ENCODE data around the gene IL3. TPM values are rescaled to one million over a fixed set of nuclear protein-coding genes. Genes with fewer than 3 reads are reported as not detected.

IL3 gene
- total RNA-seq, 1 experiment from 2014 or later, result not detected

DNA sequence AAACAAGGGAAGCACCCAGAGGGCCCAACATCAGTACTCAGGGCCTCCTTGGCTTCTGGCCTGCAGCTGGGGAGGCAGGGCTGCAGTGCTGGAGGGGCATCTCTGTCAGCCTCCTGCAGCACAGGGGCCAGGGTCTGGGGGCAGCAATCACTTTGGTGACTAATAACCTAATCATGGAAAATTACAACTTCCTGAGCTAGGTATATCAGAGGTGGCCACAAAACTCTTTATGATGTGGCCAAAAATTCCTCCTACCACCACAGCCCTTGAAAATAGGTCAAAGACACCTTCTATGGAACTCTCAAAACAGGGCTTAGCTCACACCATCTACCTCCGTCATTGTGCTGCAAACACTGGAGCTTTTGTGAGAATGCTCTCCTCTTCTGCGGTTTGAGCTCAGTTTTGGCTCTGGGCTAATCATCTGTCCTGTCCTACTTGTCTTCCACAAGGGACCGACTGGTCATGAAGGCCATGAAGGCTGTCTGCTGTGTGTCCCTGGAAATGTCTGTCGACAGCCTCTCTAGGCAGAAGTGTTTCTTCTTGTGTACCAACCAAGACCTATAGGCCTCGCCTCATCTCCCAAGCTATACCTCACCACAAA lies 41.7 kb downstream of the IL3 start:
- ATAC-seq (no peak), DNase-seq (ENCODE audit: low spot score) (no peak)
- POLR2A ChIA-PET, result no interaction called here
- no peak for TF ChIP-seq GTF2I (CRISPR knock-in tag; conservative IDR thresholded peaks at IDR 0.05)
- TF ChIP-seq, protein P1, sequence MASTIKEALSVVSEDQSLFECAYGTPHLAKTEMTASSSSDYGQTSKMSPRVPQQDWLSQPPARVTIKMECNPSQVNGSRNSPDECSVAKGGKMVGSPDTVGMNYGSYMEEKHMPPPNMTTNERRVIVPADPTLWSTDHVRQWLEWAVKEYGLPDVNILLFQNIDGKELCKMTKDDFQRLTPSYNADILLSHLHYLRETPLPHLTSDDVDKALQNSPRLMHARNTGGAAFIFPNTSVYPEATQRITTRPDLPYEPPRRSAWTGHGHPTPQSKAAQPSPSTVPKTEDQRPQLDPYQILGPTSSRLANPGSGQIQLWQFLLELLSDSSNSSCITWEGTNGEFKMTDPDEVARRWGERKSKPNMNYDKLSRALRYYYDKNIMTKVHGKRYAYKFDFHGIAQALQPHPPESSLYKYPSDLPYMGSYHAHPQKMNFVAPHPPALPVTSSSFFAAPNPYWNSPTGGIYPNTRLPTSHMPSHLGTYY (CRISPR knock-in tag; IDR thresholded peaks at IDR 0.05), result no peak
- TF ChIP-seq NFATC4 (CRISPR knock-in tag; IDR thresholded peaks at IDR 0.05), result no peak
- no peak for TF ChIP-seq SMAD4 (CRISPR knock-in tag; IDR thresholded peaks at IDR 0.05)
- TF ChIP-seq ZNF671 (CRISPR knock-in tag; IDR thresholded peaks at IDR 0.05), result no peak
- TF ChIP-seq ZNF425 (CRISPR knock-in tag; conservative IDR thresholded peaks at IDR 0.05), result no peak
- TF ChIP-seq ZBTB21 (CRISPR knock-in tag; IDR thresholded peaks at IDR 0.05; ENCODE audit: borderline replicate concordance), result no peak
- TF ChIP-seq FOXK1 (CRISPR knock-in tag; IDR thresholded peaks at IDR 0.05), result no peak
- TF ChIP-seq, protein P2, sequence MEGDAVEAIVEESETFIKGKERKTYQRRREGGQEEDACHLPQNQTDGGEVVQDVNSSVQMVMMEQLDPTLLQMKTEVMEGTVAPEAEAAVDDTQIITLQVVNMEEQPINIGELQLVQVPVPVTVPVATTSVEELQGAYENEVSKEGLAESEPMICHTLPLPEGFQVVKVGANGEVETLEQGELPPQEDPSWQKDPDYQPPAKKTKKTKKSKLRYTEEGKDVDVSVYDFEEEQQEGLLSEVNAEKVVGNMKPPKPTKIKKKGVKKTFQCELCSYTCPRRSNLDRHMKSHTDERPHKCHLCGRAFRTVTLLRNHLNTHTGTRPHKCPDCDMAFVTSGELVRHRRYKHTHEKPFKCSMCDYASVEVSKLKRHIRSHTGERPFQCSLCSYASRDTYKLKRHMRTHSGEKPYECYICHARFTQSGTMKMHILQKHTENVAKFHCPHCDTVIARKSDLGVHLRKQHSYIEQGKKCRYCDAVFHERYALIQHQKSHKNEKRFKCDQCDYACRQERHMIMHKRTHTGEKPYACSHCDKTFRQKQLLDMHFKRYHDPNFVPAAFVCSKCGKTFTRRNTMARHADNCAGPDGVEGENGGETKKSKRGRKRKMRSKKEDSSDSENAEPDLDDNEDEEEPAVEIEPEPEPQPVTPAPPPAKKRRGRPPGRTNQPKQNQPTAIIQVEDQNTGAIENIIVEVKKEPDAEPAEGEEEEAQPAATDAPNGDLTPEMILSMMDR (IDR thresholded peaks at IDR 0.05), result no peak
- no peak for TF ChIP-seq KAT7 (CRISPR knock-in tag; IDR thresholded peaks at IDR 0.05; ENCODE audit: borderline replicate concordance)
- TF ChIP-seq E2F5 (CRISPR knock-in tag; IDR thresholded peaks at IDR 0.05), result no peak
- TF ChIP-seq RELA (CRISPR knock-in tag; IDR thresholded peaks at IDR 0.05; ENCODE audit: borderline replicate concordance), result no peak
- Mint-ChIP-seq H3K27me3 (ENCODE audit: low read depth) (no peaks in the 10 kb centered on the region), H3K4me3 (no peak overlapping the region), H3K36me3 (no peaks in the 10 kb centered on the region), H3K27ac (no peak overlapping the region), H3K4me1 (no peaks in the 10 kb centered on the region), H3K9me3 (no peaks in the 10 kb centered on the region)
- CTCF ChIA-PET, result interaction anchor here (1.0 kb wide), 1 partner anchor 39 kb away, joined by 4 read pairs; no protein-coding TSS in a partner anchor

GRCh38 chr5:132102944-132103331 lies 42.5 kb downstream of the IL3 start:
- DNase-seq (ENCODE audit: low spot score) (no peak), ATAC-seq (no peak)
- Mint-ChIP-seq H3K4me1 (no peaks in the 10 kb centered on the region), H3K9me3 (no peaks in the 10 kb centered on the region), H3K4me3 (no peak overlapping the region), H3K27ac (no peak overlapping the region), H3K27me3 (ENCODE audit: low read depth) (no peaks in the 10 kb centered on the region; the same call in 1 of the 2 replicates), H3K36me3 (no peaks in the 10 kb centered on the region)
- TF ChIP-seq MXD4 (CRISPR knock-in tag; IDR thresholded peaks at IDR 0.05; ENCODE audit: borderline replicate concordance) (no peak), HMGA2 (CRISPR knock-in tag; IDR thresholded peaks at IDR 0.05) (no peak), ZNF671 (CRISPR knock-in tag; IDR thresholded peaks at IDR 0.05) (no peak), CREM (CRISPR knock-in tag; IDR thresholded peaks at IDR 0.05) (no peak), ZNF263 (CRISPR knock-in tag; IDR thresholded peaks at IDR 0.05; ENCODE audit: low read depth) (no peak), AR (CRISPR knock-in tag; IDR thresholded peaks at IDR 0.05) (no peak), NFE2L1 (CRISPR knock-in tag; IDR thresholded peaks at IDR 0.05) (no peak), ZBTB21 (CRISPR knock-in tag; IDR thresholded peaks at IDR 0.05; ENCODE audit: borderline replicate concordance) (no peak)
- TF ChIP-seq, protein P2 (IDR thresholded peaks at IDR 0.05), result no peak
- TF ChIP-seq, protein P3, sequence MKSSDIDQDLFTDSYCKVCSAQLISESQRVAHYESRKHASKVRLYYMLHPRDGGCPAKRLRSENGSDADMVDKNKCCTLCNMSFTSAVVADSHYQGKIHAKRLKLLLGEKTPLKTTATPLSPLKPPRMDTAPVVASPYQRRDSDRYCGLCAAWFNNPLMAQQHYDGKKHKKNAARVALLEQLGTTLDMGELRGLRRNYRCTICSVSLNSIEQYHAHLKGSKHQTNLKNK (CRISPR knock-in tag; IDR thresholded peaks at IDR 0.05), result no peak
- POLR2A ChIA-PET, result no interaction called here
- CTCF ChIA-PET, result interaction anchor here (1.0 kb wide), 1 partner anchor 40 kb away, joined by 4 read pairs; no protein-coding TSS in a partner anchor

Measured in WTC11 (cell line).